B cell (primary cell): ENCODE measurements around the gene NUPR2. TPM values are rescaled to one million over a fixed set of nuclear protein-coding genes. Genes with fewer than 3 reads are reported as not detected.
"Not testable (repeated sequence)": the region's sequence is repeated elsewhere in the genome, so short reads cannot be mapped to it uniquely, and the experiment has no call there.

Source experiments
- ATAC-seq: fragments of 200-7000 bp; cut with Tn5 transposase; one replicate; pipeline ENCODE4 v1.10.0; 2021; ENCODE audit warnings: low read depth, mild to moderate bottlenecking, moderate number of reproducible peaks, moderate library complexity
- CTCF ChIA-PET: fragments of 350-600 bp; sonication (Branson Sonifier 250); formaldehyde crosslinking; loops from one replicate; lab custom pipeline; 2021; ENCODE audit warnings: antibody characterized with exemption, inconsistent platforms; lab: Charles Lee
- POLR2A ChIA-PET: fragments of 350-600 bp; sonication (Branson Sonifier 250); formaldehyde crosslinking; loops from one replicate; lab custom pipeline; 2021; ENCODE audit warnings: antibody characterized with exemption; lab: Charles Lee
- DNase-seq: peaks from one replicate; pipeline ENCODE4 v3.0.0; 2013
- H2AFZ ChIP-seq: 2 replicates; pipeline ENCODE4 v1.6.1; 2012; ENCODE audit warnings: mild to moderate bottlenecking, low read depth, low read length; ENCODE audit not compliant: insufficient read depth, poor library complexity, severe bottlenecking
- H3K27ac ChIP-seq, 2 donors: 1 replicate in 1 of 2; 2 replicates in 1 of 2; pipeline ENCODE4 v1.5.1; 2012 to 2013; ENCODE audit warnings: low read length in 2 of 2, mild to moderate bottlenecking in 2 of 2, moderate library complexity in 1 of 2
- H3K27me3 ChIP-seq, 4 experiments: fragments of 200-600 bp in 1 of 4; sonication (generic) in 1 of 4; replicated peaks in 1 of 4; 1 replicate in 2 of 4; 2 replicates in 2 of 4; pipeline versions ENCODE4 v1.6.1 to v1.7.0; 2013 to 2016; ENCODE audit warnings: low read length in 3 of 4, mild to moderate bottlenecking in 2 of 4, mixed read lengths in 1 of 4, moderate library complexity in 1 of 4; ENCODE audit not compliant: insufficient read depth in 4 of 4, control insufficient read depth in 3 of 4; ENCODE audit errors: control extremely low read depth in 1 of 4
- H3K36me3 ChIP-seq, 2 experiments: replicated peaks in 1 of 2; 1 replicate in 1 of 2; 2 replicates in 1 of 2; pipeline versions ENCODE4 v1.6.1 to v1.7.1; 2013; ENCODE audit warnings: low read length in 1 of 2; ENCODE audit not compliant: insufficient read depth in 2 of 2, control insufficient read depth in 1 of 2; ENCODE audit errors: control extremely low read depth in 1 of 2, extremely low read depth in 1 of 2
- H3K4me1 ChIP-seq, 2 donors: fragments of 200-600 bp in 1 of 2; sonication (generic) in 1 of 2; 1 replicate in 1 of 2; 2 replicates in 1 of 2; pipeline versions ENCODE4 v1.5.1 to v1.6.1; 2013 to 2017; ENCODE audit warnings: low read length in 2 of 2; ENCODE audit not compliant: control insufficient read depth in 2 of 2, insufficient read depth in 2 of 2
- H3K4me2 ChIP-seq: replicated peaks from 2 replicates; pipeline ENCODE3; 2012; ENCODE audit warnings: mild to moderate bottlenecking, low read depth, low read length; ENCODE audit not compliant: poor library complexity, severe bottlenecking
- H3K4me3 ChIP-seq, 5 experiments: fragments of 200-600 bp in 1 of 5; sonication (generic) in 1 of 5; 1 replicate in 3 of 5; 2 replicates in 2 of 5; pipeline versions ENCODE4 v1.5.1 to v1.7.0; 2011 to 2016; ENCODE audit warnings: low read length in 4 of 5, mild to moderate bottlenecking in 4 of 5, low read depth in 2 of 5, control low read depth in 1 of 5, moderate library complexity in 1 of 5; ENCODE audit not compliant: insufficient read depth in 1 of 5; ENCODE audit errors: control extremely low read depth in 1 of 5, extremely low read depth in 1 of 5
- H3K79me2 ChIP-seq: fragments of 200-600 bp; sonication (generic); one replicate; pipeline ENCODE4 v1.6.0; 2016; ENCODE audit warnings: low read length; ENCODE audit not compliant: control insufficient read depth, insufficient read depth
- H3K9ac ChIP-seq: fragments of 200-600 bp; sonication (generic); 2 replicates; pipeline ENCODE4 v1.6.1; 2017; ENCODE audit warnings: mild to moderate bottlenecking, low read length, moderate library complexity
- H3K9me3 ChIP-seq, 3 donors: one replicate each; pipeline versions ENCODE4 v1.6.1 to v1.7.1; 2013; ENCODE audit warnings: low read length in 2 of 3; ENCODE audit not compliant: control insufficient read depth in 2 of 3, insufficient read depth in 1 of 3; ENCODE audit errors: control extremely low read depth in 1 of 3
- H4K20me1 ChIP-seq: 2 replicates; pipeline ENCODE4 v1.6.0; 2012; ENCODE audit warnings: mild to moderate bottlenecking, low read length; ENCODE audit not compliant: insufficient read depth, control insufficient read depth, poor library complexity, severe bottlenecking
- H3K27ac Mint-ChIP-seq: one replicate; pipeline ENCODE4 v1.8.0; 2021; ENCODE audit warnings: mixed read lengths
- H3K27me3 Mint-ChIP-seq: one replicate; pipeline ENCODE4 v1.8.0; 2021; ENCODE audit warnings: mixed read lengths
- H3K4me1 Mint-ChIP-seq: one replicate; pipeline ENCODE4 v1.8.0; 2021; ENCODE audit warnings: mixed read lengths
- H3K4me3 Mint-ChIP-seq: one replicate; pipeline ENCODE4 v1.8.0; 2021; ENCODE audit warnings: mixed read lengths
- H3K9me3 Mint-ChIP-seq: one replicate; pipeline ENCODE4 v1.8.0; 2022; ENCODE audit warnings: mixed read lengths; ENCODE audit not compliant: insufficient read depth
- EZH2 ChIP-seq: IDR thresholded peaks from 2 replicates; pipeline ENCODE4 v1.6.1; 2012; ENCODE audit warnings: borderline replicate concordance, low read depth, mild to moderate bottlenecking, moderate library complexity, low read length; ENCODE audit not compliant: insufficient read depth, poor library complexity, severe bottlenecking
- WGBS: methylation state at CpG from one replicate; pipeline ENCODE4 v1.1.5; 2013; ENCODE audit warnings: missing lambda C conversion rate; ENCODE audit not compliant: insufficient coverage; 5-methylcytosine and 5-hydroxymethylcytosine counted together
- intact Hi-C: fragments of 100-400 bp; cut with micrococcal nuclease; formaldehyde crosslinking; loops from one replicate; pipeline ENCODE4 v1.10.0; 2022
- polyA plus RNA-seq: library from polyadenylated mRNA; depleted of rRNA; stranded (reverse); fragments of >200 nt; gene quantifications from 2 replicates; pipeline ENCODE4 v1.2.3, GENCODE V29; 2012
- total RNA-seq, 2 donors: library from RNA; stranded (reverse); fragments of 120-200 nt in 1 of 2; gene quantifications; 1 replicate in 1 of 2; 2 replicates in 1 of 2; pipeline versions ENCODE4 v1.2.3 to v1.2.4, GENCODE V29; 2013 to 2022
- TF ChIP-seq, protein P1 (sequence below): fragments of 200-600 bp; IDR thresholded peaks from one replicate; pipeline ENCODE4 v1.8.0; 2022; ENCODE audit warnings: antibody characterized with exemption, mild to moderate bottlenecking

The NUPR2 gene
- total and polyA plus RNA-seq, 2 donors (not counting 1 experiment from before 2014, with no cell fraction given), result not detected

DNA sequence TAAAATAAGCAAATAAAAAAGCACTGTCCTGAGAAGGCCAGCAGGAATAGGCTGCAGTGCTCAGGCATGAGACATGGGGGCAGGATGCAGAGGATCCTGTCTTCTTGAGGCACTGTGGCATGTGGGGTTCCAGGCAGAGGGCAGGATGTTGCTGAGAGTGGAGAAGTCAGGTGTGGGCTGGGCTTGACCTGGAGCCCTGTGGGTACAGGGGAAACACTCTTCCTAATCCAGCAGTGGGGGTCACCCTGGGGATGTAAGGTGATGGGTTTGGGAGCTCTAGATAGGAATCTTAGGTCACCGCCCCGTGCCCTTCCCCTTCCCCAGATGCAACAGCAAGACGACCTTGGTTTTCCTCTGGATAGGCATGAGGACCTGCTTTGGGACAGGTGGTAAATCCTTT, 38.5 kb downstream of the NUPR2 start:
- no peaks in the 10 kb centered on the region for H3K9me3 Mint-ChIP-seq
- TF ChIP-seq, protein P1, sequence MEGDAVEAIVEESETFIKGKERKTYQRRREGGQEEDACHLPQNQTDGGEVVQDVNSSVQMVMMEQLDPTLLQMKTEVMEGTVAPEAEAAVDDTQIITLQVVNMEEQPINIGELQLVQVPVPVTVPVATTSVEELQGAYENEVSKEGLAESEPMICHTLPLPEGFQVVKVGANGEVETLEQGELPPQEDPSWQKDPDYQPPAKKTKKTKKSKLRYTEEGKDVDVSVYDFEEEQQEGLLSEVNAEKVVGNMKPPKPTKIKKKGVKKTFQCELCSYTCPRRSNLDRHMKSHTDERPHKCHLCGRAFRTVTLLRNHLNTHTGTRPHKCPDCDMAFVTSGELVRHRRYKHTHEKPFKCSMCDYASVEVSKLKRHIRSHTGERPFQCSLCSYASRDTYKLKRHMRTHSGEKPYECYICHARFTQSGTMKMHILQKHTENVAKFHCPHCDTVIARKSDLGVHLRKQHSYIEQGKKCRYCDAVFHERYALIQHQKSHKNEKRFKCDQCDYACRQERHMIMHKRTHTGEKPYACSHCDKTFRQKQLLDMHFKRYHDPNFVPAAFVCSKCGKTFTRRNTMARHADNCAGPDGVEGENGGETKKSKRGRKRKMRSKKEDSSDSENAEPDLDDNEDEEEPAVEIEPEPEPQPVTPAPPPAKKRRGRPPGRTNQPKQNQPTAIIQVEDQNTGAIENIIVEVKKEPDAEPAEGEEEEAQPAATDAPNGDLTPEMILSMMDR, result no peak
- no peak for DNase-seq

DNA sequence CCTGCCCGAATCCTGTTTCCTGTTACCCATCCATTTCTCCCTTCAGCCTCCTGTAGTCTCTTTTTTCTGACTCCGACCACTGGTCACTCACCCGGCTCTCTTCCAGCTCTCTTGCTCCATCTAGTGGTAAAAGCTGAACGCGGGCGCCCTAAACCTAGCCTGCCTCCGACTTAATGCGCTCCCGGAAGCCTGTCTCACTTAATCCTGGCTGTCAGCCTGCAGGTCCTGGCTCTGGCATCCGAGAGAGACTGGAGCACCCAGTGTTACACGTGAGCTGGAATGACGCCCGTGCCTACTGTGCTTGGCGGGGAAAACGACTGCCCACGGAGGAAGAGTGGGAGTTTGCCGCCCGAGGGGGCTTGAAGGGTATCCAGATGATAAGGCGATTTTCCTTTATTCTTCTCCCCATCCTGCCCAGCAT, 41.8 kb downstream of the NUPR2 start:
- peak; percentile 95 for ATAC-seq

More for the DNA sequence above, 38.5 kb downstream of the NUPR2 start:
- WGBS, result 100% methylated on average over 1 of the region's 3 CpGs
- peaks cover 5% of the 10 kb centered on the region for H3K4me1 Mint-ChIP-seq
- Histone ChIP-seq H3K79me2 (no peaks in the 10 kb centered on the region), H3K4me1 (no peaks in the 10 kb centered on the region), H3K9ac (no peak overlapping the region), H3K36me3 (peaks cover 0 to 46% of the 10 kb centered on the region in 2 experiments), H3K4me3 (no peak overlapping the region), H3K9me3 (no peaks in the 10 kb centered on the region), H3K27me3 (no peaks in the 10 kb centered on the region), H2AFZ (no peak overlapping the region), H3K27ac (no peak overlapping the region), H4K20me1 (no peaks in the 10 kb centered on the region), H3K4me2 (no peak overlapping the region)
- CTCF ChIA-PET, result interaction anchor here (1.4 to 7.1 kb wide), 3 partner anchors 11 to 437 kb away, joined by 4 to 121 read pairs (median 4); no protein-coding TSS in a partner anchor
- no peak overlapping the region for H3K27ac Mint-ChIP-seq
- intact Hi-C loops, result loop anchor here (10.0 kb wide), 1 partner anchor 643 kb away; no protein-coding TSS in a partner anchor
- ATAC-seq, result no peak
- no peak overlapping the region for H3K4me3 Mint-ChIP-seq
- no peaks in the 10 kb centered on the region for H3K27me3 Mint-ChIP-seq
- POLR2A ChIA-PET, result no interaction called here

DNA sequence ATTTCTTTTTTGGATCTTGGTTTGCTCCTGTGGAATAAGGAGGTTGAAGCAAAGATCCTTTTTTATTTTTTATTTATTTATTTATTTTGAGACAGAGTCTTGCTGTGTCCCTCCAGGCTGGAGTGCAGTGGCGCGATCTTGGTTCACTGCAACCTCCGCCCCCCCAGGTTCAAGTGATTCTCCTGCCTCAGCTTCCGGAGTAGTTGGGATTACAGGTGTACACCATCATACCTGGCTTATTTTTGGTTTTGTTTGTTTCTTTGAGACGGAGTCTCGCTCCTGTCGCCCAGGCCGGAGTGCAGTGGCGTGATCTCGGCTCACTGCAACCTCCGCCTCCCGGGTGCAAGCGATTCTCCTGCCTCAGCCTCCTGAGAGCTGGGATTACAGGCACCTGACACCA, 49.8 kb downstream of the NUPR2 start:
- H3K36me3 ChIP-seq, result peaks cover 7 to 29% of the 10 kb centered on the region in 2 experiments
- H3K27me3 ChIP-seq, H3K27ac Mint-ChIP-seq, H3K9me3 Mint-ChIP-seq, intact Hi-C loops, H2AFZ ChIP-seq, H3K9ac ChIP-seq, H3K4me3 Mint-ChIP-seq, DNase-seq, H3K9me3 ChIP-seq, H3K27ac ChIP-seq, H3K4me3 ChIP-seq, ATAC-seq, H3K27me3 Mint-ChIP-seq, H3K4me2 ChIP-seq, H4K20me1 ChIP-seq: not testable (repeated sequence)
- H3K79me2 ChIP-seq, result peaks cover 13% of the 10 kb centered on the region
- 96% methylated on average over 9 of the region's 13 CpGs for WGBS
- ChIA-PET POLR2A (interaction anchor here (0.6 kb wide), 1 partner anchor 45 kb away, joined by 11 read pairs; no protein-coding TSS in a partner anchor), CTCF (interaction anchor here (0.7 to 2.8 kb wide), 6 partner anchors 8 to 425 kb away, joined by 3 to 22 read pairs (median 4); no protein-coding TSS in a partner anchor)
- peaks cover 5 to 12% of the 10 kb centered on the region in 2 donors for H3K4me1 ChIP-seq
- peaks cover 22% of the 10 kb centered on the region for H3K4me1 Mint-ChIP-seq

More for the DNA sequence above, 41.8 kb downstream of the NUPR2 start:
- intact Hi-C loops, result loop anchor here (10.0 kb wide), 1 partner anchor 640 kb away; no protein-coding TSS in a partner anchor
- no peak overlapping the region for H3K4me2 ChIP-seq
- TF ChIP-seq, protein P1, result peak; percentile 99
- no peak for TF ChIP-seq EZH2
- peaks cover 5% of the 10 kb centered on the region for H3K4me1 Mint-ChIP-seq
- H2AFZ ChIP-seq, result peak overlapping the region; percentile 23
- no peaks in the 10 kb centered on the region for H3K9me3 ChIP-seq
- no peak overlapping the region for H3K9ac ChIP-seq
- peak overlapping the region; percentile 12 for H3K27ac Mint-ChIP-seq
- peaks cover 2 to 44% of the 10 kb centered on the region in 2 experiments for H3K36me3 ChIP-seq
- no peaks in the 10 kb centered on the region for H3K27me3 Mint-ChIP-seq
- no peaks in the 10 kb centered on the region for H3K4me1 ChIP-seq
- H3K9me3 Mint-ChIP-seq, result no peaks in the 10 kb centered on the region
- H3K27ac ChIP-seq, result no peak overlapping the region
- WGBS, result 22% methylated on average over 8 of the region's 19 CpGs
- no peaks in the 10 kb centered on the region for H3K79me2 ChIP-seq
- CTCF ChIA-PET, result interaction anchor here (0.5 to 7.1 kb wide), 21 partner anchors 9 to 479 kb away, joined by 3 to 121 read pairs (median 5); partner anchors contain the start of genes CCT6A, CHCHD2, NIPSNAP2 and PSPH
- peak; percentile 80 for DNase-seq
- H3K27me3 ChIP-seq, result no peaks in the 10 kb centered on the region
- H4K20me1 ChIP-seq, result no peaks in the 10 kb centered on the region
- POLR2A ChIA-PET, result no interaction called here
- no peak overlapping the region for H3K4me3 Mint-ChIP-seq
- H3K4me3 ChIP-seq, result no peak overlapping the region
